Raji (cell line): ENCODE measurements around the gene NCOA7.

ENCODE experiments used
- POLR2A ChIP-seq: IDR thresholded peaks from 2 replicates; pipeline ENCODE4 v1.6.1; 2011; ENCODE audit warnings: low read depth, low read length, control low read depth; ENCODE audit not compliant: insufficient read depth

NCOA7 gene

DNA sequence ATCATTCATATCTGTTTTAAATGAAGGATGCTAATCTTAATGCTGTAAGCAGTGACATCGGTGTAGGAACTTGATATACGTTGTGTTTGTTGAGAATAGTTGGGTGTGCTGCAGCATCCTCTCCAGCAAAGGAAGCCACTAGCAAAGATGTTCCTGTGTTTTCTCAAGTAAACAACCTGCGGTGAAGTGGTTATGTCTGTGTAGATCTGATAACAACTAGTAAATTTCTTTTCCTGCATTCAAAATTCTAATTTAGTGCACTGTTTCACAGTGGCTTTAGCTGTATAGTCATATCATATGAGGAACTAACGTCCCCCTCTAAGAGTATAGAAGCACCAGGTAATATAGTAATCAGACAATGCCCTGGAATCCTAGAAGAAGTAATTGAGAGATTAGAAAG is 38.7 kb downstream of the NCOA7 start:
- no peak for TF ChIP-seq POLR2A

DNA sequence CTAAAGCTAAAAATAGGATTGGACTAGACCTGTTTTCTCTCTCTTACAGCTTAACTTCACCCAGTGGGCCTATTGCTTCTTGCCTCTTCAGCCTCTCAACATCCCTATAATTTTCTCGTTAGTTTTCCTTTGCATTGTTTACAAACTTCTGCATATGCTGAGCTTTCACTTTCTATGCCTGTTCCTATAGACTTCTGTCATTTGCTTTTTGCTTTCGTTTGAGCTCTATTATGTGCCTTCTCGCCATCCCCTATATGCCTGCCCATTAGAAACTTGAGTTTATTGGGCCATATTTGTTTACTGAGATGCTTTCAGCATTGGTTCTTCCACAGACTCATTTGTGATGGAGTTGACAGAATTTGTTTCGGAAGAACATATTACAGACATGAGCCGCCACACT is 40.9 kb downstream of the NCOA7 start:
- no peak for TF ChIP-seq POLR2A

DNA sequence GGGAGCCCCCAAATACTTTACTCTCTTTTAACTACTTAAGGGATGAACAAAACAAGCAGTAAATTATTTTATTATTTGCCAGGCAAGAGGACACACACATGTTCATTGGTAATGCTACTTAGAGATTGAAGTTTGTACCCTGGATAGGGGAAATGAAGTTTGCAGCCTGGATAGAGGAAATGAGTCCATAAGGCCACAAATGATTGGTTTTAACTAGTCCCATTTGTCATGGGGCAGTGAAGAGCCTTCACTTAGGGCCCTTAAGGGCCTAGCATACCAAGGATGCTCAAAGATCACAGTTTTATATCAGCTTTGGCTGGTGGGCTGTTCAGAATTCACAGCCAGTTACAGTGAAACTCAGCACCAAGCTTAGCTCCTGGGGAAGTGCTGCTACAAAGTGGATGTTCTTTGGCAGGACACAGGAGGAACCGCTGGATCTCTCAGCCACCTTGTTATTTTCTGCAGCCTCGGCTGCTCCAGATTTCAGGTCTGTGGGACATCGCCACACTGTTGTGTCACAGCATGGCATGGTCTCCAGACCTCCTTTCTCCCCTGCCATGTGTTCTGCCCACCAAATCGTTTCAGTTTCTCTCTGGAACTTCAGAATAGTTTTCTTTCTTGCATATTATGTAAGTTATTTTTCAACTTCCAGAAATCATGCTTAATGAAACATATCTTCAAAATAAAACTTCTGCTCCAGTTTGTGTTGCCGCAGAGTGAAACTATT is 41.8 kb downstream of the NCOA7 start:
- TF ChIP-seq POLR2A = no peak

DNA sequence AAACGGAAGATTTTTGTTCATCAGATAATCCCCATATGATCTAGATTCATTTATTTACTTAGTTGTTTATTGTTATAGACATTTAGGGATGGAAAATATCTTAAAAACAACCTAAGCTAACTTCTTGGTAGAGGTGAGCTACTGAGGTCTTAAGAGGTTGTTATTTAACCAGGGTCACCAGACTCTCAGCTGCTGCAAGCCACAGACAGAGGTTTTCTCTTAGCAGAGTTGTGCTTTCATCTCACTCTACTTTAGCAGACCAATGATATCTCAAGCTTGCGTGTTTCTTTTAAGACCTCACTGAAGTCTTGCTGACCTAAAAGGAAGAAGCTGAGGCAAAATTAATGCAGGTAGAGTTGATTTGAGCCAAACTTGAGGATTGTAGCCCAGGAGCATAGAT is 43.6 kb downstream of the NCOA7 start:
- no peak for TF ChIP-seq POLR2A

DNA sequence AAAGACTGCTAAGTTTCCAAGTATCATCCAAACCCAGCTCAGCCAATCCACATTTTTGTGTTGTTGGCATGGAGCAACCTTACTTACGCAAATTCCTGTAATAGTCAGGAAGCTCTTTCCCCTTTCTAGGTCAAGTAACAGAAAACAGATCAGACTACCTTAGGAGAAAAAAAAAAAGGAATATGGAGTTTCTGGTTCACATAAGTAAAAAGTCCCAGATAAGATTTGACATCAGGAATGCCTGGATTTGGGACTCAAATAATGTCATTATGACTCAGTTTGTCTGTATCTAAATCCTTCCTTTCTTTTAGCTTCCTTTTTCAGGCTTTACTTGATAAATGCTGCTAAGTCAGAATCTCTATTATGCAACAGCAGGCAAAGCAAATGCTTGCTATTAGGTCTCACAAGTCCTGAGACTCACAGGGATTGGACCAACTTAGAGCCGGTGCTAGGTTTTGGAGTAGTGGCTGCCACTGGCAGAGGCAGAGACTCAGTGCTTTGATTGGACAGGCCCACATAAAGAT is 44.5 kb downstream of the NCOA7 start:
- no peak for TF ChIP-seq POLR2A

DNA sequence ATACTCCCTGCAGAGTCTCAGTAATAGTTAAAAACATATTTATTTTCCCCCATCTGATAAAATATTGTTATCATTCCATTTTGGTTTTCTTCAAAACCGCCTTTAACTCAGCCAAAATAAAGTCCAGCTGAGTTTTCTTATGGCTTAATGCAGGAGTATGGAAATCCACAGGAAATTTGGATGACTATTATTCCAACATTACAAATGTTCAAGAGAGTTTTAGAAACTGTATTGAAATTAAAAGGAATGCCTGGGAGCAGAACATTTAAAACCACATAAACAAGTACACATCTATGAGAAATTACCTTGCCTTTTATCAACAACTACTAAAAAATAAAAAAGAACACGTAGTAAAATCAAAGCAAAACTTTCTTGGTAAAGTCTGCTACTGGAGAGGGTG is 45.7 kb downstream of the NCOA7 start:
- no peak for TF ChIP-seq POLR2A

DNA sequence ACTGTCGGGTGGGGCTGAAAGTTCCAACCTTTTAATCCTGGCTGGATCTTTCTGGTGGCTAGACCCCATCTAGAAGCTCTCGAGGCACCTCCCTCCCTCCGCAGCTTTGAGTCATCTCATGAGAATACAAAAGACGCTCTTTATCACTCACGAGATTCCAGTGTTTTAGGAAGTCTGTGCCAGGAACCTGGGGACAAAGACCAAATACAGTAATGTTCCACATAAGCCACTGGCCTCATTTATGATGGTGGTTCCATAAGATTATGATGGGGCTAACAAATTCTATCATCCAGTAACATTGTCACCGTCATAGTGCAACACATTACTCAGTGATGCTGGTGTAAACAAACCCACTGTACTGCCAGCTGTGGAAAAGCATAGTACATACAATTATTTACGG is 48.7 kb downstream of the NCOA7 start:
- TF ChIP-seq POLR2A = no peak

DNA sequence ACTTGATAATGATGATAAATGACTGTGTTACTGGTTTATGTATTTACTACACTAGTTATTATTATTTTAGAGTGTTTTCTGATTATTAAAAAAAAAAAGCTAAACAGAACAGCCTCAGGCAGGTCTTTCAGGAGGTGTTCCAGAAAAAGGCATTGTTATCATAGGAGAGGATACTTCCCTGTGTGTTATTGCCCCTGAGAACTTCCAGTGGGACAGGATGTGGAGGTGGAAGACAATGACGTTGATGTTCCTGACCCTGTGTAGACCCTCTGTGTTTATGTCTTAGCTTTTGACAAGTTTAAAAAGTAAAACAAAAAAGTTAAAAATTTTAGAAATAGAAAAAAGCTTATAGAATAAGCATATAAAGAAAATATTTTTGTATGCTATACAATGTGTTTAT is 49.1 kb downstream of the NCOA7 start:
- TF ChIP-seq POLR2A = no peak

DNA sequence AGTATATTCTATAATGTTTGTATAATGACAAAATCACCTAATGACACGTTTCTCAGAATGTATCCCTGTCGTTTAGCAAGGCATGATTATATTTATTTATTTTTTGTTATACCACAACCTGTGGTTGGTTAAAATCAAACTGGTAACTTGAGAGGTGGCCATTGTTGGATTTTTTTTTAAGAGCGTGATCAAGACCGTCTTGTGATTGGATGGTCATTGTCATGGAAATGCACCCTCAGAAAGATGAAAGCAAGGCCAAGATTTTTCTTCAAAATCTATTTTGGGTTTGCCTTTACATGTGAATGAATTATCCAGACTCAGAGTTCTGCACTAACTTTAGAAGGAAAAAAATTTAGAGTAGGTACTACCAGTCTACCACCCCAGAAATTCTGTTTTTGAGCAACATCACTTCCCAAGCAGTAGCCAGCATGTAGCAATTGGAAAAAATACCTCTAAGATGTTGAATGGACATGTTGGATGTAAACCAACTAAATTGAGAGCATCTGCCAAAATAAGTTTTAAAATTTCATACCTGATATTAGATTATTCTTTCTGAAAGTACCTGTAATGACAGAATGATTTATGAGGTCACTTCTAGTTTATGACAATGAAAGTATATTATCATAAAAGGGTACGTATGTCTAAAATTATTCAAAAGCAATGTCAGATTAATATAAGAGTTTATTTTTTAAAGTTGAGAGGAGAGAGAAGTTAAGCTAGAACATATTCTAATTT is 50.8 kb downstream of the NCOA7 start:
- TF ChIP-seq POLR2A = no peak

DNA sequence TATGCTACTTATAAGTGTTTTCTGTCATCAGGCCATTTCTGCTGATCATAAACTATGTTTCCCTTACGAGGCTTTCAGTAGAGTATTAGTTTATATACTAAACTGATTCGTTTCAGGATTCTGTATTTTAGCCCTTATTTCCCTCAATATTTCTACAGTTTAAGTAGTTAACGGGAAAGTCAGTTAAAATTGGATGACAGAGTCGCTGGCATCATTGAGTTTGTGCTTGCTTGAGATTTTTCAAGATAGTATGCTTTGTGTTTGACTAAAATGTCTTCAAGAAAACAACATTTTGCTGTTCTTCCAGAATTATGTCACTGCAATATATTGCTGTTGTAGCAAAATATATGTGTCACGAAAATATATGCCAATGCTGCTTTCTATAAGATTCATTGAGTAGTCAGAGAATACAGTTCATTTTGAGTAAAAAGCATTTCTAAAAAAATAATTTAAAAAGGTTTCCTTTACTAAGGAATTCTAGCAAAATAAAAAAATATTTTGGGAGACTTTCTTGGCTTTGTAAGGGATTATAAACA is 51.4 kb downstream of the NCOA7 start:
- TF ChIP-seq POLR2A = no peak

DNA sequence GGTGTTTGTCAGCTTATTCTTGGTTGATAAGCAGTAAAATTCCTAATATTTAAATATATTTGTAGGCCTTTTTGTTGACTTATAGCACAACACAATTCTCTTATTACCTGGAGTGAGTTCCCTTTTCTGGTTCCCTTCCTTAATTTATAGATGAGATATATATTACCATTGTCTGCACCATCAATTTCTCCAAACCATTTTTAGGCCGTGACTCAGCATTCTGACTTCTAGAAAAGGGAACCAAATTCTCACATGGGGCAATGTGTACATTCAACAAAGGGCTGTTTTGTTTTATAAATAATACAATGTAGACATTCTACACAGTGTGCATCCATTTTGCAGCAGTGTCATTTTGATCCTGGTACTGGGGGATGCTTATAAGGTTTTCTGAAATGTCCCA is 52.8 kb downstream of the NCOA7 start:
- no peak for TF ChIP-seq POLR2A

DNA sequence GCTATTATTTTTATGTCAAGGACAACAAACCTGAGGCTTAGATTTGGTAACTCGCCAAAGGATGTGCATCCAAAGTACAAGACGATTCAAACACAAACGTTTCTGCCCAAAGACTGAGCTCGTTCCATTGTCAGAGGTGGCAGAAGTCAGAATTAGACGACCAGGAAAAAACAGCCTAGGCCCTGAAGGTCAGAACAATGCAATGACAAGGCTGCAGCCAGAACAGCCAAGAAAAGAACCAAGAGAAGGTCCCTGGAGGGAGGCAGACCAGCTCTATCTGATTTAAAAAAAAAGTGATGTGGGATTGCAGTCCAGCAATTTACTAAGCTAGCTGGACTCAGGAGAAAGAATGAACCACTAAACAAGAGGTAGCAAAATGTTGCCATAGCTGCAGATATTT is 54.2 kb downstream of the NCOA7 start:
- no peak for TF ChIP-seq POLR2A

DNA sequence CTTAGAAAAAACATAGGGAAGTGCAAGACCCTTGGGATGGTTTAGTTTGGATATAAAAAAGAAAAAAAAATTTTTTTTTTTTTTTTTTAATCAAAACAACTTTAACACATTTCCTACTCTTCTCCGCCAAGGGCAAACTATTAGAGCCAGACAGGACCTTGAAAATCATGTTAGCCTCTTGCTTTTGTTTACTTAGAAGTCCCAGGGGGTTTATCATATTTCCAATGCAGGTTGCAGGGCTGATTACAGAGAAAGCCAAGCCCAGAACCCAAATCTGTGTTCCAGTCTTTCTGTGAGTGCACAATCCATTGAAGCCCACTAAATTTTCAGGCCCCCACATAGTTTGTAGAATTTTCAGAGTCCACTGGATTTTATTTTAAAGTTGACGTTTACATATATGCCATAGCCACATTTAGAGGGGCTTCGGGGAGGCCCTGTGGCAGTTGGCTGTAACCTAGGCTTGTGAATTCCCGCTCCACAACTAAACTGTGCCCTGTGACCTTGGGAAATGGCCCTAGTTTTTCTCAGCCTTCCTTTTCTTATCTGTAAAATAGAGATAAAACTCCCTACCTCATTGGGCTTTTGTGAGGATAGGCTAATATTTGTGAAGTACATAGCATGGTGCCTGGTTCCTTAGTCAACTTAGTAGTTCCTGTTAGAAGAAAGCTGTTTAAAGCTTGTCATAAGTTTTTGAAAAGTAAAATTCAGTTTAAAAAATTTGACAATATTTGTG is 55.7 kb downstream of the NCOA7 start:
- TF ChIP-seq POLR2A = no peak

DNA sequence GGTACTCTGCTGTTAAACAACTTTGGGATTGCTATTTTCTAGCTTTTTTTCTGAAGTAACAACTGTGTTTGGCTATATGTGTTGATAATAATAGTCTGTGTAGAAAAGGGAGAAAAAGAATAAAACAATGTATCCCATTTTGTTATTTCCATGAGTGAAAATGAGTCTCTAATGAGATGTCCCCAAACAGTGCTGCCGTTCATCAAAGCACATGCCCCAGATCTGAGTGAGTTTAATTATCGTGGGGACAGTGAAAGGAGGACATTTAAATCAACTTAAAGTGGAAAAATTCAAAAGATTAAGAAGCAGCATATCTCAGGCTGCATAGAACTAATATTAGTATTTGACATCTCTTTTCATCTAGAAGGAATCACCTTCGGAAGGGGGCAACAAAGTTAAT is 59.6 kb downstream of the NCOA7 start:
- no peak for TF ChIP-seq POLR2A

DNA sequence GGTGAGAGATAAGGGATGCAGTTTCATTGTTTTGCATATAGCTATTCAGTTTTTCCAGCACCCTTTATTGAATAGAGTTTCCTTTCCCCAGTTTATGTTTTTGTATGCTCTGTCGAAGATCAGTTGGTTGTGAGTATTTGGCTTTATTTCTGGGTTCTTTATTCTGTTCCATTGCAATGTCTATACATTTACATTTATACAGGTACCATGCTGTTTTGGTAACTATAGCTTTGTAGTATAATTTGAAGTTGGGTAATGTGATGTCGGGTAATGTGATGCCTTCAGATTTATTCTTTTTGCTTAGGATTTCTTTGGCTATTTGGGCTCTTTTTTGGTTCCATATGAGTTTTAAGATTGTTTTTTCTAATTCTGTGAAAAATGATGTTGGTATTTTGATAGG is 61.8 kb downstream of the NCOA7 start:
- TF ChIP-seq POLR2A = no peak

DNA sequence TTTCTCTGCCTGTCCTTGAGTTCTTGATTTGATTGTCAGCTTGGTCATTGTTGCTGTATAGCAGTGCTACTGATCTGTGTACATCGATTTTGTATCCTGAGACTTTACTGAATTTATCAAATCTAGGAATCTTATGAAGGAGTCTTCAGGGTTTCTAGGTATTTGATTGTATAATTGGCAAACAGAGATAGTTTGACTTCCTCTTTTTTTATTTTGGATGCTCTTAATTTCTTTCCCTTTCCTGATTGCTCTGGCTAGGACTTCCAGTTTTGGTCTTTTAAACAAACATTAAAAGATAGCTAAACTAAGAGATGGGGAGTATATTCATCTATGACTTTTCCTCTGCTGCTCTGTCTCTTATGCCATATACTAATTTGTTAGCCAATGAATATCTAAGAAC is 62.4 kb downstream of the NCOA7 start:
- no peak for TF ChIP-seq POLR2A

DNA sequence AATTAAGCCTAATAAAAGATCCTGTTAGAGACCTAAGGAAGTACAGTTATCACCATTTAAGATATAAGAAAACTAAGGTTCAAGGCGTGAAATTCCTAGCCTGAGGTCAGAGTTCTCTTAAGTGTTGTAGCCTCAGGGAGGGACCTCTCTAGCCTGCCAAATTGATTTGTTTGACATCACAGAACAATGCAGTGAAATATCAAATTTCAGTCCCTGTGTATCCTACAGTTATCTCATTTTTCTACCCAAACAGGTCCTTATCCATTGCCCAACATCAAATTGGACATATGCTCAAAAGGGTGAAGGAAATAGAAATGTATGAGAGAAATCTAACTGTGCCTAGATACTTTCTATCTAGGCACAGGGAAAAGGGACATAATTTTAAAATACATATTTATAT is 63.0 kb downstream of the NCOA7 start:
- TF ChIP-seq POLR2A = no peak
